H1 (cell line): ENCODE measurements around the gene LRRC4C. TPM values are rescaled to one million over a fixed set of nuclear protein-coding genes. Genes with fewer than 3 reads are reported as not detected.

Experiments
- CTCF ChIA-PET: fragments of 300-600 bp; sonication (Branson Sonifier 250); formaldehyde crosslinking; loops from one replicate; lab custom pipeline; 2021; ENCODE audit not compliant: partially characterized antibody; lab: Charles Lee
- POLR2A ChIA-PET: fragments of 300-600 bp; sonication (Branson Sonifier 250); formaldehyde crosslinking; loops from one replicate; lab custom pipeline; 2021; ENCODE audit warnings: inconsistent platforms; ENCODE audit not compliant: partially characterized antibody; lab: Charles Lee
- DNase-seq, 2 experiments: peaks; one replicate each; pipeline versions ENCODE4 v3.0.0 to v3.0.0-alpha.2; 2010 to 2022; ENCODE audit warnings: low spot score in 2 of 2, low read depth in 1 of 2, mixed read lengths in 1 of 2
- FAIRE-seq: peaks from 2 replicates; lab custom pipeline; 2011; peaks lifted over from hg19 to GRCh38; lab: Jason Lieb, UNC
- H2AFZ ChIP-seq: 2 replicates; pipeline ENCODE4 v1.8.1; 2012; ENCODE audit warnings: low read length, inconsistent platforms
- H2AK5ac ChIP-seq: 2 replicates; pipeline ENCODE4 v1.6.1; 2013; ENCODE audit warnings: low read depth, low read length
- H2BK120ac ChIP-seq: replicated peaks from 2 replicates; pipeline ENCODE3; 2013; ENCODE audit warnings: low read depth, low read length, inconsistent platforms
- H2BK12ac ChIP-seq: 2 replicates; pipeline ENCODE4 v1.6.1; 2013; ENCODE audit warnings: low read depth, low read length
- H2BK15ac ChIP-seq: 2 replicates; pipeline ENCODE4 v1.6.1; 2013; ENCODE audit warnings: low read length
- H2BK20ac ChIP-seq: 2 replicates; pipeline ENCODE4 v1.6.1; 2013; ENCODE audit warnings: low read length
- H2BK5ac ChIP-seq: 2 replicates; pipeline ENCODE4 v1.6.1; 2013; ENCODE audit warnings: low read depth, low read length
- H3K14ac ChIP-seq: 2 replicates; pipeline ENCODE4 v1.6.1; 2013; ENCODE audit warnings: inconsistent platforms; ENCODE audit not compliant: insufficient read length
- H3K18ac ChIP-seq: 2 replicates; pipeline ENCODE4 v1.6.1; 2013; ENCODE audit warnings: low read length; ENCODE audit errors: extremely low read depth
- H3K23ac ChIP-seq: 2 replicates; pipeline ENCODE4 v1.6.1; 2013; ENCODE audit warnings: inconsistent platforms; ENCODE audit not compliant: insufficient read length
- H3K23me2 ChIP-seq: 2 replicates; pipeline ENCODE4 v1.6.1; 2013; ENCODE audit warnings: low read depth, low read length
- H3K27ac ChIP-seq: 2 replicates; pipeline ENCODE4 v1.6.1; 2011; ENCODE audit warnings: low read depth, low read length, inconsistent platforms
- H3K27me3 ChIP-seq, 4 experiments: replicated peaks in 1 of 4; 1 replicate in 1 of 4; 2 replicates in 3 of 4; pipeline versions ENCODE4 v1.6.1 to v1.8.1; 2011 to 2013; ENCODE audit warnings: low read length in 3 of 4, mild to moderate bottlenecking in 3 of 4, inconsistent platforms in 2 of 4, mixed read lengths in 2 of 4, moderate library complexity in 1 of 4; ENCODE audit not compliant: control insufficient read depth in 3 of 4, insufficient read depth in 3 of 4; ENCODE audit errors: extremely low read depth in 1 of 4
- H3K36me3 ChIP-seq, 4 experiments: 2 replicates each; pipeline versions ENCODE4 v1.6.1 to v1.8.1; 2011 to 2013; ENCODE audit warnings: mild to moderate bottlenecking in 4 of 4, low read length in 3 of 4, moderate library complexity in 2 of 4, control low read depth in 1 of 4, inconsistent platforms in 1 of 4; ENCODE audit not compliant: insufficient read depth in 4 of 4, control insufficient read depth in 2 of 4
- H3K4ac ChIP-seq: replicated peaks from 2 replicates; pipeline ENCODE3; 2013; ENCODE audit warnings: low read length, low read depth, mixed read lengths, inconsistent platforms; ENCODE audit not compliant: insufficient read length
- H3K4me1 ChIP-seq, 4 experiments: replicated peaks in 1 of 4; 1 replicate in 1 of 4; 2 replicates in 3 of 4; pipeline versions ENCODE4 v1.6.1 to v1.8.1; 2011 to 2013; ENCODE audit warnings: low read length in 3 of 4, inconsistent platforms in 2 of 4, mixed read lengths in 1 of 4; ENCODE audit not compliant: insufficient read depth in 4 of 4, control insufficient read depth in 3 of 4
- H3K4me2 ChIP-seq, 2 experiments: 2 replicates each; pipeline versions ENCODE4 v1.6.1 to v1.8.1; 2011 to 2013; ENCODE audit warnings: low read depth in 2 of 2, low read length in 2 of 2, control low read depth in 1 of 2, inconsistent platforms in 1 of 2, mild to moderate bottlenecking in 1 of 2; ENCODE audit not compliant: insufficient read depth in 1 of 2
- H3K4me3 ChIP-seq, 4 experiments: fragments of 200-600, 300-600 bp in 1 of 4; sonication (generic), shearing (Covaris generic), sonication (Bioruptor Twin) in 1 of 4; 2 replicates each; pipeline versions ENCODE4 v1.5.1 to v1.8.1; 2011 to 2016; ENCODE audit warnings: low read length in 4 of 4, low read depth in 3 of 4, control low read depth in 2 of 4, inconsistent platforms in 2 of 4, mild to moderate bottlenecking in 2 of 4, mixed read lengths in 1 of 4, moderate library complexity in 1 of 4; ENCODE audit not compliant: insufficient read depth in 2 of 4; ENCODE audit errors: extremely low read depth in 1 of 4
- H3K56ac ChIP-seq: replicated peaks from 2 replicates; pipeline ENCODE3; 2013; ENCODE audit warnings: low read depth, mild to moderate bottlenecking, mixed read lengths, low read length, inconsistent platforms; ENCODE audit not compliant: insufficient read length
- H3K79me1 ChIP-seq: 2 replicates; pipeline ENCODE4 v1.6.1; 2013; ENCODE audit warnings: low read depth, low read length, control low read depth
- H3K79me2 ChIP-seq, 2 experiments: 2 replicates each; pipeline versions ENCODE4 v1.6.1 to v1.8.1; 2012 to 2013; ENCODE audit warnings: low read length in 2 of 2, mild to moderate bottlenecking in 2 of 2, inconsistent platforms in 1 of 2; ENCODE audit not compliant: insufficient read depth in 2 of 2, control insufficient read depth in 1 of 2
- H3K9ac ChIP-seq, 4 experiments: replicated peaks in 1 of 4; 1 replicate in 1 of 4; 2 replicates in 3 of 4; pipeline versions ENCODE4 v1.6.1 to v1.8.1; 2011 to 2013; ENCODE audit warnings: low read depth in 3 of 4, low read length in 3 of 4, control low read depth in 2 of 4, mild to moderate bottlenecking in 2 of 4, moderate library complexity in 2 of 4, inconsistent platforms in 1 of 4; ENCODE audit errors: extremely low read depth in 1 of 4
- H3K9me3 ChIP-seq, 2 experiments: 2 replicates each; pipeline versions ENCODE4 v1.6.1 to v1.8.1; 2012 to 2013; ENCODE audit warnings: mild to moderate bottlenecking in 2 of 2, moderate library complexity in 2 of 2, control low read depth in 1 of 2, inconsistent platforms in 1 of 2, low read depth in 1 of 2, low read length in 1 of 2, mixed read lengths in 1 of 2; ENCODE audit not compliant: insufficient read depth in 2 of 2
- H4K20me1 ChIP-seq, 2 experiments: replicated peaks in 1 of 2; 2 replicates each; pipeline versions ENCODE3 to v1.8.1; 2011 to 2013; ENCODE audit warnings: inconsistent platforms in 2 of 2, low read length in 2 of 2, mild to moderate bottlenecking in 1 of 2; ENCODE audit not compliant: insufficient read depth in 2 of 2, control insufficient read depth in 1 of 2
- H4K5ac ChIP-seq: 2 replicates; pipeline ENCODE4 v1.6.1; 2013; ENCODE audit warnings: low read length, low read depth, mixed read lengths, inconsistent platforms; ENCODE audit not compliant: insufficient read length
- H4K8ac ChIP-seq: 2 replicates; pipeline ENCODE4 v1.8.0; 2013; ENCODE audit warnings: mild to moderate bottlenecking, moderate library complexity, low read length, inconsistent platforms; ENCODE audit not compliant: insufficient read depth; ENCODE audit errors: extremely low read depth
- H4K91ac ChIP-seq: replicated peaks from 2 replicates; pipeline ENCODE3; 2013; ENCODE audit warnings: low read length, mixed read lengths, inconsistent platforms; ENCODE audit not compliant: insufficient read length
- BRCA1 ChIP-seq: IDR thresholded peaks from 2 replicates; pipeline ENCODE4 v1.6.1; 2012; ENCODE audit warnings: low read depth, low read length, improper control_type of control experiment
- CHD1 ChIP-seq: IDR thresholded peaks from 2 replicates; pipeline ENCODE4 v1.6.1; 2012; ENCODE audit warnings: low read depth, low read length, improper control_type of control experiment
- CTBP2 ChIP-seq: IDR thresholded peaks from 2 replicates; pipeline ENCODE4 v1.7.0; 2011; ENCODE audit warnings: borderline replicate concordance, mild to moderate bottlenecking, moderate library complexity, mixed read lengths, low read length; ENCODE audit not compliant: insufficient read depth, insufficient read length
- JUND ChIP-seq: IDR thresholded peaks from 2 replicates; pipeline ENCODE4 v1.6.1; 2011; ENCODE audit warnings: mild to moderate bottlenecking, improper control_type of control experiment, low read length
- KDM5A ChIP-seq: fragments of 200-600 bp; IDR thresholded peaks from 2 replicates; pipeline ENCODE4 v1.7.1; 2012; ENCODE audit warnings: mild to moderate bottlenecking, low read length, inconsistent platforms, mixed read lengths
- NANOG ChIP-seq: IDR thresholded peaks from 2 replicates; pipeline ENCODE4 v1.6.1; 2011; ENCODE audit warnings: low read length, low read depth, mild to moderate bottlenecking, inconsistent platforms; ENCODE audit not compliant: insufficient read depth, poor library complexity, severe bottlenecking
- SP2 ChIP-seq: IDR thresholded peaks from 2 replicates; pipeline ENCODE4 v1.6.1; 2012; ENCODE audit warnings: mild to moderate bottlenecking, low read length, inconsistent platforms
- TAF7 ChIP-seq: optimal IDR thresholded peaks from 2 replicates; pipeline ENCODE3; 2011; ENCODE audit warnings: low read depth, mild to moderate bottlenecking, inconsistent platforms, low read length, moderate library complexity, borderline replicate concordance
- WGBS, 2 experiments: shearing (Covaris generic) in 1 of 2; methylation state at CpG; one replicate each; pipeline versions ENCODE4 v1.1.6 to v1.1.7; 2013 to 2015; ENCODE audit warnings: low lambda C conversion rate in 2 of 2, mixed read lengths in 2 of 2, inconsistent platforms in 1 of 2, low coverage in 1 of 2, missing lambda C conversion rate in 1 of 2; ENCODE audit not compliant: insufficient replicate concordance in 2 of 2, insufficient coverage in 1 of 2, insufficient read length in 1 of 2; ENCODE audit errors: extremely low coverage in 1 of 2, missing lambda C conversion rate in 1 of 2; 5-methylcytosine and 5-hydroxymethylcytosine counted together
- polyA plus RNA-seq, 7 experiments: library from polyadenylated mRNA; depleted of rRNA in 3 of 7; stranded (reverse) in 5 of 7; unstranded in 2 of 7; fragments of >200 nt in 5 of 7; fragments of 200-250 nt in 2 of 7; gene quantifications; 1 replicate in 5 of 7; 2 replicates in 1 of 7; 4 replicates in 1 of 7; pipeline versions ENCODE4 v1.2.1 to v1.2.3, GENCODE V29; 2011 to 2013; ENCODE audit warnings: missing spikeins in 2 of 7, mixed read lengths in 2 of 7
- total RNA-seq: library from RNA; stranded (reverse); fragmentation: NEBNext Ultra II Directional; extraction: Animal tissue kit (Norgen Biotek cat#: 25700); gene quantifications from 2 replicates; pipeline ENCODE4 v1.2.1, GENCODE V29; 2021
- TF ChIP-seq, protein P1 (sequence below): IDR thresholded peaks from 2 replicates; pipeline ENCODE4 v1.6.1; 2012; ENCODE audit warnings: low read length, inconsistent platforms
- TF ChIP-seq, protein P2 (sequence below): IDR thresholded peaks from 2 replicates; pipeline ENCODE4 v1.6.1; 2011; ENCODE audit warnings: low read depth, mild to moderate bottlenecking, low read length; ENCODE audit not compliant: insufficient read depth
- TF ChIP-seq, protein P3 (sequence below): IDR thresholded peaks from 2 replicates; pipeline ENCODE4 v1.6.1; 2012; ENCODE audit warnings: inconsistent platforms

Gene LRRC4C
- total and polyA plus RNA-seq, 2 of the 8 experiments (the other 6 are each of a cell fraction or from before 2014, with no cell fraction given), result 0.23 to 2.2 TPM

DNA sequence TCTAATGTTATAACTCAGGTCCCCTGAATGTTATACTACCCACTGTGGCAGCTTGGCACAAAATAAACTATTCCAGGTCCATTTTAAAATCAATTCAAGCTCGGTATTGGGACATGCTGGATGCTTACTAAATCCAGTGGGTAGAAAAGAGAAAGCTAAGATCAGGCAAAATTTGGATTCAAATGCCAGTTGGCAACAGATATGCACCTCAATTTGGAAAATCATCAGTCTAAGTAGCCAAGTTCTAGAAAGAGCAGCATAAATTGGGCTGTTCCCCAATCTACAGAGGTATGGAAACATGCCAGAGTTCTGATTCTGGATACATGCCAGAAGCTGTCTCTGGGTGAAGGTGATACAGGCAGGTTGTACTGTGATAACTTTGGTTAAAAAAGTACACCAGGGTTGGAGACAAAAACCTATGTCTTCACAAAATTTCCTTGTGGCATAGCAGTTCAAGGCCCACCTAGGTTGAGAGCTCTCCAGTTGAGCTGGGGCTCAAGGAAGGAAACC is 427.8 kb downstream of the LRRC4C start:
- Histone ChIP-seq H2BK12ac (no peak overlapping the region), H3K23ac (no peak overlapping the region), H3K9ac (no peak overlapping the region), H2BK5ac (no peak overlapping the region), H2AFZ (no peak overlapping the region), H3K4me2 (no peak overlapping the region), H3K27me3 (no peaks in the 10 kb centered on the region), H3K14ac (no peak overlapping the region), H3K4ac (no peak overlapping the region), H3K36me3 (no peaks in the 10 kb centered on the region), H3K79me2 (no peaks in the 10 kb centered on the region), H3K56ac (no peak overlapping the region), H2BK15ac (no peak overlapping the region), H4K91ac (no peak overlapping the region), H3K27ac (no peak overlapping the region), H3K79me1 (no peaks in the 10 kb centered on the region), H2BK20ac (no peak overlapping the region), H4K5ac (no peak overlapping the region), H3K4me1 (peaks cover 0 to 4% (median 2%) of the 10 kb centered on the region in 4 experiments; a peak in 2 of 7 replicates), H3K4me3 (no peak overlapping the region), H4K8ac (no peak overlapping the region), H3K18ac (no peak overlapping the region), H4K20me1 (no peaks in the 10 kb centered on the region), H3K23me2 (no peaks in the 10 kb centered on the region), H2AK5ac (no peak overlapping the region), H3K9me3 (no peaks in the 10 kb centered on the region), H2BK120ac (no peak overlapping the region)
- FAIRE-seq, result no peak
- WGBS, 2 experiments, result 95% methylated on average over 1 of the region's 1 CpG; no CpG with 5 or more reads in 1 of the 2 experiments
- DNase-seq, result no peak
- CTCF ChIA-PET, result interaction anchor here (0.9 to 1.1 kb wide), 2 partner anchors 9 to 13 kb away, joined by 3 to 4 read pairs; no protein-coding TSS in a partner anchor
- POLR2A ChIA-PET, result no interaction called here
- TF ChIP-seq SP2 (no peak), KDM5A (no peak), NANOG (no peak), CTBP2 (no peak), TAF7 (no peak), BRCA1 (no peak), CHD1 (no peak), JUND (no peak)
- TF ChIP-seq, protein P1, sequence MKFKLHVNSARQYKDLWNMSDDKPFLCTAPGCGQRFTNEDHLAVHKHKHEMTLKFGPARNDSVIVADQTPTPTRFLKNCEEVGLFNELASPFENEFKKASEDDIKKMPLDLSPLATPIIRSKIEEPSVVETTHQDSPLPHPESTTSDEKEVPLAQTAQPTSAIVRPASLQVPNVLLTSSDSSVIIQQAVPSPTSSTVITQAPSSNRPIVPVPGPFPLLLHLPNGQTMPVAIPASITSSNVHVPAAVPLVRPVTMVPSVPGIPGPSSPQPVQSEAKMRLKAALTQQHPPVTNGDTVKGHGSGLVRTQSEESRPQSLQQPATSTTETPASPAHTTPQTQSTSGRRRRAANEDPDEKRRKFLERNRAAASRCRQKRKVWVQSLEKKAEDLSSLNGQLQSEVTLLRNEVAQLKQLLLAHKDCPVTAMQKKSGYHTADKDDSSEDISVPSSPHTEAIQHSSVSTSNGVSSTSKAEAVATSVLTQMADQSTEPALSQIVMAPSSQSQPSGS, result no peak
- TF ChIP-seq, protein P2, sequence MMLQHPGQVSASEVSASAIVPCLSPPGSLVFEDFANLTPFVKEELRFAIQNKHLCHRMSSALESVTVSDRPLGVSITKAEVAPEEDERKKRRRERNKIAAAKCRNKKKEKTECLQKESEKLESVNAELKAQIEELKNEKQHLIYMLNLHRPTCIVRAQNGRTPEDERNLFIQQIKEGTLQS, result no peak
- TF ChIP-seq, protein P3, sequence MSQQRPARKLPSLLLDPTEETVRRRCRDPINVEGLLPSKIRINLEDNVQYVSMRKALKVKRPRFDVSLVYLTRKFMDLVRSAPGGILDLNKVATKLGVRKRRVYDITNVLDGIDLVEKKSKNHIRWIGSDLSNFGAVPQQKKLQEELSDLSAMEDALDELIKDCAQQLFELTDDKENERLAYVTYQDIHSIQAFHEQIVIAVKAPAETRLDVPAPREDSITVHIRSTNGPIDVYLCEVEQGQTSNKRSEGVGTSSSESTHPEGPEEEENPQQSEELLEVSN, result no peak
